NCI-H345 (cell line): ENCODE results near the gene SECISBP2.
"Not testable (repeated sequence)": the region's sequence is repeated elsewhere in the genome, so short reads cannot be mapped to it uniquely, and the experiment has no call there.

ENCODE experiments used
- DNase-seq: peaks from one replicate; lab custom pipeline; 2025; lab: John Stamatoyannopoulos, UW

Gene SECISBP2

DNA sequence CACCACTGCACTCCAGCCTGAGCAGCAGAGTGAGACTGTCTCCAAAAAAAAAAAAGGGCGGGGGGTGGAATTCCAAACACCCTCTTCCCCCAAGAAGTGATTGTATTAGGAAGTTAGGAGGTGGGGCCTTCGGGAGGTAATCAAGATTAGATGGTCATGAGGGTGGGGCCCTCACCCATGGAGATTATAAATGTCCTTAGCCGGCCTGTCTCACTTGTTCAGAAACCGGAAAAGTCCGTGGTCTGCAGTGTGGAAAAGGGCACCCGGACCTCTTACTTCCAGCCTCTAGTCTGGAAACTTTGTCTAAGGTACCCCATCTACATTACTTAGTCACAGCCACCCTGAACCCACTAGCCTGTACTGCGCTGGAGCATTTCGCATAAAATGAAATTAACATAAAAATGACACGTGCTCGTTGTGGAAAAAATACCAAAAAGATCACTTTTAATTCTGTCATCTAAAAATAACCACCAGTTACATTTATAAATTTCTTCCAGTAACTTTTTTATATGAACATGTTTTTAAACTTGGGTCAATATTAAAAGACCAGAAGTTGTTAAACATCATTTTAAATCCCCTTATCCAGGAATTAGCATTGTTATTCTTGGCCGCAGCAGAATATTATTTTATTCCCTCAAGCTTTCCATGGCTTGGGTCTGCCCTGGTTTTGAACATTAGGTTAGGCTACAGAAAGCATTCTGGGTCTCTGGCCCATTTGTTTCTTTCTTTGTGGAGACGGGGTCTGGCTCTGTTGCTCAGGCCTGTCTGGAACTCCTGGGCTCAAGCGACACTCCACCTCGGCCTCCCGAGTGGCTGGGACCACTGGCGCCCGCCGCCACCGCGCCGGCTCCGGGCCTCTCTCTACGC is 8.5 kb upstream of the SECISBP2 start:
- no peak for DNase-seq

DNA sequence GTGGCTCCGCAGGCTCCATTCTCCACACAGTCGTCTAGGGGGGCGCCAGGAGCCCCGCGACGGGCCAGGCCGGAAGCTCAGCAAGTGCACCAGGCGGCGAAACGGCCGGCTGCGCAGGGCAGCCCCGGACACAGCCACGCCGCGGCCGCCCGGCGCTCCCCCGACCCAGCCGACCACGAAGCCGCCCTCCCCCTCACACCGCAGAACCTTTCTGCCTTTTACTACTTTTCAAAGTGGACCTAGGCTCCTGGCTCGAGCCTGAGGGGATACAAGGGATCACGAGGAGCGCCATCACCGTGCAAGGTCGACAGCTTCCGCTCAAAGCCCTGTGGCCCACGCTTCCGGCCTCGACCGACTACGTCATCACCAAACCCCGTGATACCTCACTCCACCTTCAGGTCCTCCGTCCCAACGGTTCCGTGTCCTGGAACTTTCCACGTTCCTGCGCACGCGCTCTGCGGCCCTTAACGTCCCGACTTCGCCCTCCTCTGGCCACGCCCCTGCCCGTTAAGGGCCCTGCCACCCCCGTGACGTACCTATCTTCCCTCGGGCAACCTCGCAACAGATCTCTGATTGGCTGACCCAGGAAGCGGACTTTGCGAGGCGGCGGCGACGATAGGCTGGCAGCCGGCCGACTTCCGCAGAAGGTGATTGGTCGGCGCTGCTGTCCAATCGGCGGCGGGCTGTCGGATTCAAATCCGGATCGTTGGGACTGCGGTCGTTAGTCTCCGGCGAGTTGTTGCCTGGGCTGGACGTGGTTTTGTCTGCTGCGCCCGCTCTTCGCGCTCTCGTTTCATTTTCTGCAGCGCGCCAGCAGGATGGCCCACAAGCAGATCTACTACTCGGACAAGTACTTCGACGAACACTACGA is 7.6 kb upstream of the SECISBP2 start, which contains the start of gene CKS2:
Gene CKS2 (plus strand): TSS at position 721 of the 871 bp plus-strand sequence. CDS start 98 bp downstream, at position 819.
- peak; percentile 99 for DNase-seq

DNA sequence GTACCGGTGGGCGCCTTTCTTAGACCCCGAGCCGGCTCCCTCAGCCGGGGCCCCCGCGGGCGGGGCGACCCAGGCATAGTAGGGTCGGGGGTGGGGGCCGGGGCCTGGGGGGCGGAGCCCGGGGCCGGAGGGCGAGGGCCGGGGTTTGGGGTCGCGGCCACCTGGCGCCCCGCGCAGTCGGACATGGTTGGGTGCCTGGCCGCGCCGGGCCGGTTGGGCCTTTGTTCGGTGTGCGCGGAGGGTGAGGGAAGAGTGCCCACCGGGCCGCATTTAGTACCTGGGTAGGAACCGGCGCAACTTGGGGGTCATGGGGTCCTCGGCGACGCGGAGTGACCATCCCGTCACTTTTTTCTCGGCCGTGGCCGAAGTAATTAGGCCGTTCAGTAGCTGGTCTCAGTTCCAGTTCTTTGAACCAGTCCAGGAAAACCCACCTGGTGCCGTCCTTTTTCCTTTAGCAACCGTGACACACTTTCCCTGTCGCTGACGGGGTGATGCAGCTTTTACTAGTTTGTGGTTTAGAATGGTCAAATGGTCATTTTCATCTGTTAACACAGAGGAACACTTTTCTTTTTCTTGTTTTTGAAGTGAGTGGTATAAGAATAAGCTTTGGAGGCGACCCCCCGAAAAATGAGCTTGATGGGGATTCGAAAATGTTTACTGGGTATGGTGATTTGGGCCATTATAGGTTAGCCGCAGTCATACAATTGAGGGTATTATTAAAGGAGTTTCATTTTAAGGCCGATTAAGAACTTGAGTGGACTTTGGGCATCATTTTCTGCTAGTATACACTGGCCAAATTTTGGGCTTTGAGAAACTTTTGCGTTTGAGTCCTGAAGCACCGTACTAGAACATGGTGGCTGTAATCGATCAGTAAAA is 6.7 kb upstream of the SECISBP2 start:
- no peak for DNase-seq

DNA sequence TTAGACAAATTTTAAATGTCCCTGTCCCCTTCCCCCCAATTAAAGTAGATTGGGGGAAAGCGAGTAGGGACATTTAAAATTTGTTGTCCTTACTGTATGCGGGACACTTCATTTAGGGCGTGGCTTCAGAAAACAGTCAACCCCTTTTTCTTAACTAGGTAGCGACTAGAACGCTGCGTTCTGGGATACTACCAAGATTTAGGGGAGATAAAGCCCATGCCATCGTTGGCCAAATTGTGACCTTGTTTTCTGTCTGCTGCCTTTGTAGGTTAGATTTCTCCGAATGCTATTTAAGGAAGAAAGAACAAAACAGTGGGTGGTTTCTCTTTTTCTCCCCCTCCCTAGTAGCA is 6.1 kb upstream of the SECISBP2 start:
- DNase-seq = no peak

DNA sequence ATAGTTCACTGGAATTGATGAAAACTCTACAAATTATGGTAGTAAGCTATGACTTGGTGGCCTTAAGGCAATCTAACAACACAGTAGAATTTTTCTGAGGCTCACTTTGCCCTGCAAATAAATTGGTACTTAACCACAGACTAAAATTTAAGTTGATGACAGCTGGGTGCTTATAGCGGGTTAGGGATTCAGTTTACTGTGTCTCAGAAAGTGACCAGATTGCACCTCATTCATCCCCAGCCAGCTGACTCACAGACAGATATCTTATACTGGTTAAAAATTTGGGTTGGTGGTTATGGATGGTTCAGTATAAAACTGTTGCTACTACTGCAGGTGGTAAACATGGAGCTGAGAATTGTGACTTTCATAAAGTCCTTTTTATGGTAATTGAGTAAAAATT is 4.5 kb upstream of the SECISBP2 start:
- DNase-seq = no peak

DNA sequence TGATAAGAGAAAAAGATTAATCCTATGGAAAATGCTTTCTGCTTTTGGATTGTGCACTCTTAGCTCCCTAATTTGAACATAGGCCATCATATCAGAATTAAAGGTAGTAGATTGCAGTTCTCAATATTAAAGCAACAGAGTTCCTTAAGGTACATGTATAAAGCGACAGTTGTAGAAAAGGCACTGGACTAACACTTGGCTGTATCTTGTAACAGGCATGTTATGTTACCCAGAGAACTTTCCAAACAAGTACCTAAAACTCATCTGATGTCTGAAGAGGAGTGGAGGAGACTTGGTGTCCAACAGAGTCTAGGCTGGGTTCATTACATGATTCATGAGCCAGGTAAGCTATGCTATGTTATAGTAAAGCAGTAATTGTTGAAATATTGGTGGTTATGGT is 3.3 kb upstream of the SECISBP2 start:
- no peak for DNase-seq

DNA sequence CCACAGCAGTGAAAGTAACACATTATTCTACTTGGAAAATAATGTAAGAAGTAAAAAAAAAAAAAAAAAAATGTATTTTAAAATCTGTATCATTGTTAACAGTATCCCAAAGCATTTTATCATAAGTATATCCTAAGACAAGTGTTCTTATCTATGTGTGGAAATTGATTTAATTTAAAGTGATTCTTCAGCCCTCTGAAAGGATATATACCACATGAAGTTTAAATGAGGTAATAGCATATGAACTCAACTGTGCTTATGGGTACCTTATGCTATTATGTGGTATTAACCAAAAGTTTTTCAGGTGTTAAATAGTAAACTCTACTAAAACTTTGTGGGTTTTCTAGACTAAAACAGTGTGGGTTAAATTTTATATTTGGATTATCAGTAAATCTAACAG is 2.8 kb upstream of the SECISBP2 start:
- no peak for DNase-seq

DNA sequence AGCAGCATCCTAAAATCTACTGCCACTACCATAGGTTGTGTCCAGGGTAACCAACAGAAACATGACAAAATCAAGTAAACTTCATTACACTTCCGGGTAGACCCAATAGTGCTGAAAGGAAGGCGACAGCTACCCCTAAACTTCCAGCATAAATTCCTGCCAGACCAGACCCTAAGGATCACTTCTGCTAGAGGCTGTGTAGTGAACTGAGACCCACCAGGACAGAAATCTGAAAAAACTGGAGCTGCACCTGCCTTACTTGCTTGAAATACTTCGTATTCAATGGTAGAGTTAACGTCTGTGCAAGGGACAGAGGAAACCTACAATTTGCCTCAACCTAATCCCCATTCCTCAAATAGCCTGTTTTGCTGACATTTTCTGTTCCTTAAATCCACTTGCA is 1.0 kb upstream of the SECISBP2 start:
- DNase-seq = no peak

DNA sequence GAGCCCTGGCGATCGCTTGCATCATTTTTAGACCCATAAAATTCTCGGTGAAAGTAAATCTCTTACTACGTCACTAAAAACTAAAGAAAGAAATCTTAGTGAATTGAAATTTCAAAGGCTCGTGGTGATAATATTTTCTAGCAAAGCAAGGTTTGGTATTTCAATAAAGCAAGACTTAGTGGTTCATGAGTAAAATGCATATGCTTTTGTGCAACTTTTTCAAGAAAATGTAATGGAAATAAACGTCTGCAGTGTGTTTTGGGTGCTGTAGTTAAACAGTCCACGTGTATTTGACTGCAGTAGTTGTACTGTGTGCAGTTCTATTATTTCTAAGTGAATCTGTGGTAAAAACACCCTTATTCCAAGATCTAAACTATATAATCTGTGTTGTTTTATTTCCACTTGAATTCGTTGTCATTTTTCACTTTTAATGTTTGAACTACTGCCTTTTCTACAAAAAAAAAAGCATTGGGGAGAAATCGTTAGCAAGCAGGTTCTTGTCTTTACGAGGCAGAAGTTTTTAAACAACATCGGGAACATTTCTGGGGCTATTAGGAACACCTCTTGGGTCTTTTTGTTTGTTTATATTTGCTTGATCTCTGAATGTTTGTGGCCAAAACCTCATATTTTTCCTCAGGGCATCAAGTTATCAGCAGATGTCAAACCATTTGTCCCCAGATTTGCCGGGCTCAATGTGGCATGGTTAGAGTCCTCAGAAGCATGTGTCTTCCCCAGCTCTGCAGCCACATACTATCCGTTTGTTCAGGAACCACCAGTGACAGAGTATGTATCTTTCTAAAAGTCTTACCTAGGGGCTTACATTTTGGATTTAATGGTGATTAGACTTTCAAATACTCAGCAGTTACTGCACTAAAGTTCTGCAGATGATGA is 960 bp downstream of the SECISBP2 start:
- no peak for DNase-seq

DNA sequence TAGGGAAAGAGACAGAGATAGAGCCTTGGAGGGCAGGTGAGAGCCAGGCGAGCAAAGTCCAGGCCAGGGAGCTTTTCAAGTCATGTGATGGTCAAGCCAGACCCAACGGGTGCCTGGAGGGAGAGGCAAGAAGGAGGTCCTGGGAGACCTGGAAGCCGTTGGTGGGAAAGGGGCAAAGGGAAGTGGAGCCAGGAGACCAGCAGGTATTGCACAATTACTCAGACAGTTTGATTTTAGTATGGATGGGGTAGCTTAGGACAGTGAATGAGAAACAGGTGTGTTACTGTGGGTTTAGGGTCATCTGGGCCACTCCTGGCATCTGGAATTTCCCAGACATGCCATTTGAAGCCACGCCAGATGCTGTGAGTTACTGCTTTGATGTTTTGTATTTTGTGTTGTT is 5.1 kb downstream of the SECISBP2 start:
- DNase-seq = no peak

DNA sequence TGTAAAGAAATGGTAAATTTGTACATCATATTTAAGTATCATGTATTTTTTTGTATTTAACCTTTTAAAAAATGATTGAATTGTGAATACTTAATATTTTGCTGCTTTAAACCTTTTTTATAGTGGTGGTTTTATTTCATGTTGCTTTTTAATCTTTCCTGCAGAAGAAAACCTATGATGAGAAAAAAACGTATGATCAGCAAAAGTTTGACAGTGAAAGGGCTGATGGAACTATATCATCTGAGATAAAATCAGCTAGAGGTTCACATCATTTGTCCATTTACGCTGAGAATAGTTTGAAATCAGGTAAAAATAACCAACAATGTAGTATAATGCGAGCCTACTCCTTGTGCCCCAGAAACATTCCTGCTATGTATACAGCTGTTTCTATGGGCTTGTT is 7.4 kb downstream of the SECISBP2 start:
- no peak for DNase-seq

DNA sequence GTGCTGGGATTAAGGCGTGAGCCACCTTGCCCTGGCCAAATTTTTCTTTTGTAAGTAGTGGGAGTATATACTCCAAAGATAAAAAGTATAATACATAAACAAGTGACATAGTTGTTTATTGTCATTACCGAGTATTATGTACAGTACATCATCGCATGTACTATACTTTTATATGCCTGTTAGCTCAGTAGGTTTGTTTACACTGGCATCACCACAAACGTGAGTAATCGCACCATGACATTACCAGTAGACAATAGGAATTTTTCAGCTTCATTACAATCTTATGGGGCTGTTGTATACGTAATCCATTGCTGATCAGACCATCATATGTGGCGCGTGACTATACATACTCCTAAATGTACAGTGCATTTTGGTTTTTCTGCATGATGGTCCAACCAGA is 9.8 kb downstream of the SECISBP2 start:
- DNase-seq = no peak

DNA sequence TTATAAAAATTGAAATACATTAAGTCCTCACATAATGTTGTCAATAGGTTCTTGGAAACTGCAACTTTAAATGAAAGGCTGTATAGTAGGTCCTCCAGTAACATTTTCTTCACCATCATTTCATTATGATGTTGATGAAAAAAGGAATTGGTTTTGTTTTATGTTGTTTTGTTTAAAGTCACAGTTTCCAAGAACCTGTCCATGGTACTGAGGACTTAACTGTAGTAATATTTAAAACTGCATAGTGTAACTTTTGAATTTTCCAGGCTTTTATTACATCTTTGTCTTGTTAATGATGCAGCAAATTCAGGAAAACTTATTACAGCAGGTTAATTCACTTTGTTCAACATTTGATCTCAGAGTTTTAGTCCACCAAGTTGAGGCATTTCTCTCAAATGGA is 11.6 kb downstream of the SECISBP2 start:
- no peak for DNase-seq

DNA sequence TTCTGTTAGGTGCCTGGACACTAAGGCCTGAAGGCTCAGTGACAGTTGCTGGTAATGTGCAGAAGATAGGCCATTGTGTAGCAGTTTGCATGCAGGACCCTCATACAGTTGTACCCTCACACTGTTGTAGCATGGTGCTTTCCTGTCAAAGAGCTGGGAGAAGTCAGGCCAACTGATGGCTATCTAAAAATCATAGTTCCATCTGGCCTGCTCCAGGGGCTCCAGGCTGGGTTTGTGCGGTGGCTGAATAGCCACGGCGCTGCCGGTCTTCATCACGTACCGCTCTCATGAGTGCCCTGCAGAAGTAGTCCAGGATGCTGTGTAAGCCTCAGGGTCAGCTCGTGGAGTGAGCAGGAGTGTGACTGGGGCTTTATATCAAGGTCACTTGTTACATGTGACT is 12.2 kb downstream of the SECISBP2 start:
- no peak for DNase-seq

DNA sequence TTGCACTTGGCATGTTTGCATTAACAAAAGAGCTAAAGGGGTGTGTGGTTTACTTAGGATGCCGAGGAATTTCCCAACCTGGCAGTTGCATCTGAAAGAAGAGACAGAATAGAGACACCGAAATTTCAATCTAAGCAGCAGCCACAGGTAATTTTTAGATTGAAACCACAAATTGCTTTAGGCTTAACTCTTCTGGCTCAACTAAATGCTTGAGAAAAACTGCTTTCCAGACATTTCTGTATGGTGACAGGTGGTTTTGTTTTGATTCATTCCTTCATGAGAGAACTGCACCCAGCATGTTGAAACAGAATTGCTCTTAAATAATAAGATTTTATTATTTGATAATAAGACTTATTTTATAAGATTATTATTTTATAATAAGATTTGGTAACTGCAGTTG is 21.5 kb downstream of the SECISBP2 start:
- no peak for DNase-seq

DNA sequence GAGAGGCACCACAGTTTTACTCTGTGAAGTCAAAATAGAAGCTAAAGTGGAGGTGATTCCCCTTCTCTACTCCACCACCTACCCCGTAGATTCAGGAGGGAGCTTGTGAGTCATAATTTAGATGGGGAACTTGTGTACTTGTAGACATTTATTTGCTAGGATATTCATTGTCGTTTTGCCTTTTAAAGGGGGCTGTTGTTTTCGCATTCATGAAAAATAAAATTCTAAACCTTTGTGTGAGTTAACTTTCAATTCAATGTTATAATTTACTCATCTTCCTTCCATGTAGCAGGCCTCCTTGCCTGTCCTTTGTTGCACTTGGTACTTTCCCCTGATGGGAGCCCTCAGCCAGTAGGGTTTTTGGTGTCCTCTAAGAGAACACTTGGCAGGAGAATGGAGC is 22.0 kb downstream of the SECISBP2 start:
- DNase-seq = no peak

DNA sequence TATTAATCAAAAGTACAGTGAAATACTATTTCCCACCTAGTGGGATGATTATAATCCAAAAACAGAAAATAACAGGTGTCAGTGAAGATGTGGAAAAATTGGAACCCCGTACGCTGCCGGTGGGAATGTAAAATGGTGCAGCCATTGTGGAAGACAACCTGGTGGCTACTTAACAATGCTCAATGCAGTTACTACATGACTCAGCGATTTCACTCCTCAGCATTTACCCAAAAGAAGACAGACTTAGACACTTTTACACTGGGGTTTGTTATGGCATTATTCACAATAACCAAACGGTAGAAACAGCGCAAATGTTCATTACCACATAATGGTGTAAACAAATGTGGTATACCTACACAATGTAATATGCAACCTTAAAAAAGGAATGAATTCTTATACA is 23.9 kb downstream of the SECISBP2 start:
- no peak for DNase-seq

DNA sequence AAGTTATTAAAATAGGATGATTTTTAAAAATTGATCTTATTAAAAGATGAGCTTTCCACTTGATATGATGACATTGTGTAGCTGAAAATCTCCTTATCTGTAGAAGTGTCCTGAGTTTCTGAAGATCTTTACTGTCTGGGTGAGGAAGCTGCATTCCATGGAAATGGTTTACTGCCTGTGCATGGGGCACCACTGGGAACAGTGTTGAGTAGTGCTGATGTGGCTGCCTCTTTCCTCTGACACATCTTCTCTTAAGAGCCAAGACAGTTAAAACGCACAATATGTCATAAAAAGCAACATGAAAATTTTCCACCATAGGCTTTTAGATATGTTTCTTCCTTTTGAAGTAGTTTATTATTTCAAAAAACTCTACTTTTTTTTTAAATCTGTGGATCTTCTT is 24.6 kb downstream of the SECISBP2 start:
- no peak for DNase-seq

DNA sequence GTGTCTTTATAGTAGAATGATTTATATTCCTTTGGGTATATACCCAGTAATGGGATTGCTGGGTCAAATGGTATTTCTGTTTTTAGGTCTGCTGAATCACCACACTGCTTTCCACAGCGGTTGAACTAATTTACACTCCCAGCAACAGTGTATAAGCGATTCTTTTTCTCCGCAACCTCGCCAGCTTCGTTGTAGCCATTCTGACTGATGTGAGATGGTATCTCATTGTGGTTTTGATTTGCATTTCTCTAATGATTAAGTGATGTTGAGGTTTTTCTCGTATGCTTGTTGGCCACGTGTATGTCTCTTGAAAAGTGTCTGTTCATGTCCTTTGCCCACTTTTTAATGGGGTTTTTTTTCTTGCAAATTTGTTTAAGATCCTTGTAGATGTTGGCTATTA is 25.5 kb downstream of the SECISBP2 start:
- DNase-seq = not testable (repeated sequence)

DNA sequence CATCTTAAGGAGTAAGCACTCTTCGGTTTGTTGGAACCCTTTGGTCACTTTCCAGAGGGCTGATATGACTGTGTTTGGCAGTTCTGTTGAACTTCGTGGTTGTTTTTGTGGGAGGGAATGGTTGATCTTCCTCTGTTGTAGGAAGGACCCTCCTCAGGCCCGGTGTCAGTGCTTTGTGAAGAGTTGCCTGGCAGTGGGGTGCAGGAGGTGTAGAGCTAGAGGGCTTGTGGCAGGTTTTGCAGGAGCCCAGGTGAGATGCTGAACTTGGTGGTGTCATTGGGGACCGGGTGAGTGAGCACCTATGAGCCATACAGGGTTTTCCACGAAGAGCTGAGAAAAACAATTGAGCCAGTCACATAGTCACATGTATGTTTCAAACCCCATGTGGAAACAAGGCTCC is 27.2 kb downstream of the SECISBP2 start:
- no peak for DNase-seq

DNA sequence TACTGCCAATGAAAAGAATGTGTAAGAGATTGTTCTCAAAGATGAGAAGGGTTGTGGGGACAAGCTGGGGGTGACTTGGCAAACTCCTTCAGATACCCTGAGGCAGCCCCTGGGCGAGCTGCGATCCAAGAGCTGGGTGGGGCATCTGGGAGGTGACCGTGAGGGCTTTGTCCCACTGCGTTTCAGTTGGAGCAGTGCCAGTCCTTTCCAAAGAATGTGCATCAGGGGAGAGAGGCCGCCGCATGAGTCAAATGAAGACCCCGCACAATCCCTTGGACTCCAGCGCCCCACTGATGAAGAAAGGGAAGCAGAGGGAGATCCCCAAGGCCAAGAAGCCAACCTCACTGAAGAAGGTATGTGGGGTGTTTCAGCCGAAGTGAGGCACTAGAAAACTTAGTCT is 28.4 kb downstream of the SECISBP2 start:
- DNase-seq = no peak
